Gastroesophageal sphincter (tissue), 3 donors: ENCODE results near the gene PLPPR3.

ENCODE experiments used
- CTCF ChIP-seq, 4 experiments: fragments of 200-600 bp in 2 of 4; fragments of 450-650 bp in 2 of 4; sonication (generic) in 1 of 4; IDR thresholded peaks; one replicate each; pipeline ENCODE4 v1.5.1; 2017 to 2019; ENCODE audit warnings: antibody characterized with exemption in 4 of 4, mild to moderate bottlenecking in 2 of 4, moderate library complexity in 2 of 4
- POLR2A ChIP-seq, 2 donors: fragments of 450-650 bp; IDR thresholded peaks; one replicate each; pipeline ENCODE4 v1.6.1; 2017; ENCODE audit warnings: antibody characterized with exemption in 2 of 2, mild to moderate bottlenecking in 2 of 2, moderate library complexity in 1 of 2
- POLR2AphosphoS5 ChIP-seq: sonication (generic); formaldehyde crosslinking; IDR thresholded peaks from one replicate; pipeline ENCODE4 v1.6.1; 2017; ENCODE audit warnings: antibody characterized with exemption

- TF ChIP-seq CTCF (IDR thresholded peaks at IDR 0.05) (no peak), POLR2AphosphoS5 (no peak), POLR2A (IDR thresholded peaks at IDR 0.05) (no peak)
Observed at GRCh38 chr19:780935-781334, 40.8 kb downstream of the PLPPR3 start.
